NCI-H146 treated with DMSO at 0.1 percent for 48 hours (cell line): Measurements from ENCODE around the gene RNFT2.
A peak's percentile ranks its signal among the peaks of the same experiment; 100 is the strongest.

Experiments used
- DNase-seq: peaks from one replicate; lab custom pipeline; 2025; ENCODE audit not compliant: unreplicated experiment; lab: John Stamatoyannopoulos, UW

The RNFT2 gene

GRCh38 chr12:116737774-116738657 lies at the start of gene RNFT2, which contains the start of gene SPRING1:
RNFT2 (plus strand) TSS chr12:116738315; CDS start chr12:116740498, 2,183 bp downstream.
SPRING1 (minus strand) TSS chr12:116738069; CDS start chr12:116737900, 169 bp downstream.
- peak; percentile 96 for DNase-seq

GRCh38 chr12:116689521-116689920 lies 48.6 kb upstream of the RNFT2 start:
- no peak for DNase-seq

GRCh38 chr12:116689979-116690744 lies 48.0 kb upstream of the RNFT2 start:
- no peak for DNase-seq

GRCh38 chr12:116691205-116691604 lies 46.9 kb upstream of the RNFT2 start:
- DNase-seq: no peak

DNA sequence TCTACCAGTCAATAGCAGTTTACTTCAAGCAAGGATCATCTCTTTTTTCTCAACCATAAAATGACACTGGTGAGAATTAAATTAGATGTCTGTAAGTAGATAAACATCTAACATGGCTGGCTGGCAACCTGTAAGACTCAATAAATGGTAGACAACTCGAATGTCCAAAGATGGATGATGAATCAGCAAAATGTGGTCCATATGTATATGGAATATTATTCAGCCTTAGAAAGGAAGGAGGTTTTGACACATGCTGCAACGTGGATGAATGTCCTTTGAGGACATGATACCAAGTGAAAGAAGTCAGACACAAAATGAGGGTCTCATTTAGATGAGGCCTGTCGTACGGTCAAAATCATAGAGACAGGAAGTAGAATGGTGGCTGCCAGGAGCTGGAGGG lies 46.5 kb upstream of the RNFT2 start:
- DNase-seq: no peak

DNA sequence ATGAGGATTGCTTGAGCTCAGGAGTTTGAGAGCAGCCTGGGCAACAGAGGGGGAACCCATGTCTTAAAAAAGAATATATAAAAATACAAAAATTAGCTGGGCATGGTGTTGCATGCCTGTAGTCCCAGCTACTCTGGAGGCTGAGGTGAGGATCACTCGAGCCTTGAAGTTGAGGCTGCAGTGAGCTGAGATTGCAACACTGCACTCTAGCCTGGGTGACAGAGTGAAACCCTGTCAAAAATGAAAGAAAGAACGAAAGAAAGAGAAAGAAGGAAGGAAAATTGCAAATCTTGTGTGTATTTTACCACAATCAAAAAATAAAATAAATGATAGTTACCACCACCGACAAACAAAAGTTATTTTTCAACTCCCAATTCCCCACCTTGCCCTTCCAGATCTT lies 45.5 kb upstream of the RNFT2 start:
- no peak for DNase-seq

GRCh38 chr12:116693286-116694227 lies 44.6 kb upstream of the RNFT2 start:
- no peak for DNase-seq

DNA sequence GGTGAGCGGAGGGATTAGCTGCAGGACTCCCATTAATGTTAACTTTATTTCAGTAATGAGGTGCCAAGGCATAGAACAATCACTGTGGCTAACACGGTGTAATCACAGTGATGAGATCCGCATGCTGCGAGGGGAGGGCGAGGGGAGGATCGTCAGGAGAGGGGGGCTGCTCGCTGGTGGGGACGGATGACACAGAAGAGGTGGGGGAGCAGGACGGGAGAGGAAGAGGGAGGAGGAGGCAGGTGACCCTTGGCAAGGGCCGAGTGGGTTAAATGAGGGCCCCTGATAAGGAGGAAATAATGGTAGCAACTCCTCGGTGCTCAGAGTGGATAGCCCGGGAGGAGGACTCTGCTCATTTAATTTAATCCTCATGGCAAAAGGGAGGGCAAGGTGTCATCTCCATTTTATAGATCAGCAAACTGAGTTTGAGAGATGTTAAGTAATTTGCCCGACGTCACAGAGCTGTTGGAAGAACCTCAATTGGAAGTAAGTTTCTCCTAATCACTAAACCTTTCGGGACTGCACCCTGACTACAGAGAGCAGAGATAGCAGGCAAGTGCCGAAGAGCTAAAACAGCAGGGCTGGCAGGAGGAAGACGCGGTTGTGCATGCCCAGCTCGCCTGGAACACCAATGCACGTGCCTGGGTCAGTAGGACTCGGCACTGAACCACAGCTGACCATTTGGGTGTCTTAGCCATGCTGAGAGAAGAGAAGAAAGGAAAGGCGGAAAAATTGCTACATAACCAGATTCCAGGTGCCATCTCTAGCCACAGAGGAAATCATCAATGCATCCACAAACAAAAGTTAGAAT lies 43.3 kb upstream of the RNFT2 start:
- no peak for DNase-seq

DNA sequence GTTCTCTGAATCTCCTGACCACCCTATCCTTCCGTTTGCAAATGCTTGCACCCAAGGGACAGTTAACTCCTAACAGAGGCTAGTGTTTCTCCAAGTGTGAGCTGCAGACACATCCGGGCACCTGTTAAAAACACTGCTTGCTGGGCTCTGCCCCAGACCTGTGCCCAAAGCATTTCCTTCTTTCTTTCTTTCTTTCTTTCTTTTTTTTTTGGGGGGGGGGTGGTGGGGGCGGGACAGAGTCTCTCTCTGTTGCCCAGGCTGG lies 42.7 kb upstream of the RNFT2 start:
- DNase-seq: no peak

DNA sequence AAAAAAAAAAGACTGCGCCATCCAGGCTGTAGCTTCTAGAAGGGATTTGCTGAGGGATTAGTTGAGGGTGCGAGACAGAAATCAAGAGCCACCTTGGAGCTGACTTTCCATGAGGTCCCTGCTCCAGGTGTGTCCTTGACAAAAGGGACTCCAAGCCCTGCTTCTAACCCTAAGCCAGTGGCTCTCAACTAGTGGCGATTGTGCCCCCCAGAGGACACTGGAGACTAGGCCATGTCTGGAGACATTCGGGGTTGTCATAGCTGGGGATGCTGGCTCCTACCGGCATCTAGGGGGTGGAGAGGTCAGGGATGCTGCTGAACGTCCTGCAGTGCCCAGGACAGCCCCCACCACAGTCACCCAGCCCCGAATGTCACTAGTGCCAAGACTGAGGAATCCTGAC lies 40.8 kb upstream of the RNFT2 start:
- no peak for DNase-seq

- no peak for DNase-seq
Measured at GRCh38 chr12:116697716-116698115, 40.4 kb upstream of the RNFT2 start.

DNA sequence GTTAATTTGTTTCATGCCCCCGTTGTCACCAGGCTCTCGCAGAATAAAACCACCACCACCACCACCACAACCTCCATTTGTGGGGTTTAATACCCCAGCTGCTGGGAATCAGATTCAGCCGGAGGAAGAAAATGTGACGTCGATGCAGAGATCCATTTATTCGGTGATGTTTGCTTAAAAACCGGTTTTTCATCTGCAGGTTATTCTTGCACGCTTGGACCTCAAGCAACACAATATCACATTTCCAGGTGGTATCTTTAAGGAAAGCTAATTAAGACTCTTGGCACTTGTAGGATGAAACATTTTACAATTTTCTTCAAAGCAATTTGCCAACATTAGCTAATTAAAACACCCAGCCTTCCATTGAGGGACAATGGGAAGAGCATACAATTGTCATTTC lies 40.0 kb upstream of the RNFT2 start:
- peak; percentile 51 for DNase-seq

DNA sequence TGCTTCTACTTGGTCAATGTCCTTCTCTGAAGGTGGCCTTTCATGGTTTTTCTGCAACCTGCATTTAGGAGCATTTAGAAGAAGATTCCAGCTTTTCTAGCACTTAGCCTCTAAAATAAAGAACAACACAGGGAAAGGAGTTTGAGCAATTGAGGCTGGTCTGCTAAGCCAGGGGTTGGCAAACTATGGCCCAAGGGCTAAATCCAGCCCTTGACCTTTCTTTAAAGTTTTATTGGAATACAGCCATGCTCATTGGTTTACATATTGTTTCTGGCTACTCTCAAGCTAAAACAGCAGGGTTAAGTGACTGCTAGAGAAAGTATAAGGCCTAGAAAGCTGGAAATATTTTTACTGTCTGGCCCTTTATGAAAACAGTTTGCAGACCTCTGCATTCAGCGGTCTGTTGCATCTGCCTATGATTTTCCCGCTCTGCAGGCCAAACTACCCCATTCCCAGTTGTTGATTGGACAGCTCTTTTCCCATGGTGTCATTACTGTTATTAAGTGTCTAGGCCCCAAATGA lies 39.5 kb upstream of the RNFT2 start:
- DNase-seq: no peak

- DNase-seq: no peak
Measured at GRCh38 chr12:116700066-116700465, 38.0 kb upstream of the RNFT2 start.

DNA sequence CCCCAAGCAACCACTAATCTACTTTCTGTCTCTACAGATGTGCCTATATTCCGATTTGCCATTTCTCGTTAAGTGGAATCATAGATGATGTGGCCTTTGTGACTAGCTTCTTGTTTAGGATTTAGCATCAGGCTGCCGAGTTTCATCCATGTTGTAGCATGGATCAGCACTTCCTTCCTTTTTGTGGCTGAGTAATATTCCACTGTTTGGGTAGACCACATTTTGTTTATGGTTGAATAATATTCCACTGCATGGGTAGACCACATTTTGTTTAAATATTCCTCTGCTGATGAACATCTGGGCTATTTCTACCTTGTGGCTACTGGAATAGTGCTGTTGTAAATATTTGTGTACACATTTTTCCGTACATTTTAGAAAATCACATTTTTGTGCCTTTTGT lies 36.7 kb upstream of the RNFT2 start:
- DNase-seq: no peak

GRCh38 chr12:116703214-116703795 lies 34.8 kb upstream of the RNFT2 start:
- peak; percentile 19 for DNase-seq

DNA sequence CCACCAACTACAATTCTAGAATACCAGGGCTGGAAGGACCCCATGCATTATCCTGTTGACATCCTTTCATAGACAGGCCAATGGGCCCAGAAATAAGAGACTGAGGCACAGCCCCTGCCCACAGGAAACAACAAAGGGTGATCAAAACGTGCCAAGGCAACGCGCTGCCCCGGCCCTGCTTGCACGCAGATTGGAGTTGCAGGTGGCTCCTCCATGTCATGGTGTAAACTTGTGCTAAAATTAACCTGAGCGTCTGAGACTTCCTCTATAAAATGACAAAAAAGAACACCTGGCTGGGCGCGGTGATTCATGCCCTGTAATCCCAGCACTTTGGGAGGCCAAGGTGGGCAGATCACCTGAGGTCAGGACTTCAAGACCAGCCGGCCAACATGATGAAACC lies 30.4 kb upstream of the RNFT2 start:
- DNase-seq: no peak

DNA sequence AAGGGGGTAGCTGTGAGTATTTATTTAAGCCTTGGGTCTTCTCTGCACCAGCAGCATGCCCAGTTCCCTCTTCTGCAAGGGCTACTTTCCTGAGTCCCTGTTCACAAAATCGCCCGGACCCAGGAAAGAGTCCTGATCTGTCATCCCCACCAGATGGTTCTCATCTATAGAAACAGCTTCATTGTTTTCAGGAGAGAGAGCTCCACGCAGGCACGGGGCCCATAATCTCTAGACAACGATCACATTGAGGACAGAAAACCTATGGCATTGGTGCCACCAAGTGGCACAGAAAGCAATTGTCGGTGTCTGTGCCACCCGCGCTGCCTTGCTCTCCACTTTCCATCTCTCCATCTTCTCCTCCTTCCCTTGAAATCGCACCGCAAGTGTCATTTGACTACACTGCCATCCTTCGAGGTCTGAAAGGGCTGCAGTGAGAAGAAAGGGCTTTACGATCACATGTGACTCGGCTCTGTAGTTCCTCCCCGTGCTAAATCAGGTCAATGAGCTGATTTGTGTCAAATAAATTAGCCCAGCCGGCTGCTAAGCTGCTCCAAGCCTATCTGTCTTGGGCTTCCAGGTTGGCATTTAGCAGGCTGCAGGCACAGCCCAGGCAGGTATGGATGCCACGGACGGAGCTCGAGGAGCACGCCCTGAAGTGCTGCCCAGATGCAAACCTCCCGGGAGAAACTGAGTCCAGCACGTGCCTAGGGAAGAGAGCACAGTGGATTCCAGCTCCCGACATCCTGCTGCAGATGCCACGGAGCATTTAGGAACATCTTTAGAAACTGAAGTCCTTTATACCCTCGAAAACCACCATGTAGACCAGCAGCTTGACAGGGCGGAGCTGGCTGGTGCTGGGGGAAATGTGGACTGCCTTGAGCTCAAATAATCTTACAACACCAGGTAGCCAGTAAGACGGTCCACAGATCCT lies 29.0 kb upstream of the RNFT2 start:
- peak; percentile 50 for DNase-seq

- no peak for DNase-seq
Measured at GRCh38 chr12:116709768-116710167, 28.3 kb upstream of the RNFT2 start.
